ENCODE results near the gene KIFBP. TPM values are rescaled to one million over a fixed set of nuclear protein-coding genes. Genes with fewer than 3 reads are reported as not detected.
"Not testable (repeated sequence)": the region's sequence is repeated elsewhere in the genome, so short reads cannot be mapped to it uniquely, and the experiment has no call there.

The KIFBP gene
- total RNA-seq, 2 experiments from 2014 or later: 16.0 to 23.1 TPM

DNA sequence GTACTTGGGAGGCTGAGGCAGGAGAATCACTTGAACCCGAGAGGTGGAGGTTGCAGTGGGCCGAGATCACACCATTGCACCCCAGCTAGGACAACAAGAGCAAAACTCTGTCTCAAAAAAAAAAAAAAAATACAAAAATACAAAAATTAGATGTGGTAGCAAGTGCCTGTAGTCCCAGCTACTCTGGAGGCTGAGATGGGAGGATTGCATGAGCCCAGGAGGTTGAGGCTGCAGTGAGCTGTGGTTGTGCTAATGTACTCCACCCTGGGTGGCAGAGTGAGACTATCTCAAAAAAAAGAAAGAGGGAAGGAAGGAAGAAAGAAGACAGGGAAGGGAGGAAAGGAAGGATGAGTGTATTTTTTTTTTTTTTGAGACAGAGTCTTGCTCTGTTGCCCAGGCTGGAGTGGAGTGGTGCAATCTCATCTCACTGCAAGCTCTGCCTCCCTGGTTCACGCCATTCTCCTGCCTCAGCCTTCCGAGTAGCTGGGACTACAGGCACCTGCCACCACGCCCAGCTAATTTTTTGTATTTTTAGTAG is 12.6 kb upstream of the KIFBP start:
- H3K27ac Mint-ChIP-seq; ATAC-seq; DNase-seq; H3K9me3 Mint-ChIP-seq (ENCODE audit: low read depth); H3K27me3 Mint-ChIP-seq; H3K4me3 Mint-ChIP-seq: not testable (repeated sequence)
- H3K36me3 Mint-ChIP-seq: peaks cover 60% of the 10 kb centered on the region
- CTCF ChIA-PET: interaction anchor here (0.6 kb wide), 1 partner anchor 82 kb away, joined by 3 read pairs; no protein-coding TSS in a partner anchor
- H3K4me1 Mint-ChIP-seq: peaks cover 14% of the 10 kb centered on the region

DNA sequence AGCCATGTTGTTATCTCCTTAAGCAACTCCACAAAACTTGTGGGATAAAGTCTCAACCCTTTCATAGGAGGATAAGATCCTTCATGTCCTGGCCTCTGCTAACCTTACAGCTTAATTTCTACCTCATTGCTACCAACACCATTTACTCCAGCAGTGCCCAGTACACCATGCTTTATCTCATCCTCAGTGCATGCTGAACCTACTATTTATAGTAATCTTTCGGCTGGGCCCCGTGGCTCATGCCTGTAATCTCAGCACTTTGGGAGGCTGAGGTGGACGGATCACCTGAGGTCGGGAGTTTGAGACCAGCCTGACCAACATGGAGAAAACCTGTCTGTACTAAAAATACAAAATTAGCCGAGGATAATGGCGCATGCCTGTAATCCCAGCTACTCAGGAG is 8.9 kb upstream of the KIFBP start:
- DNase-seq; H3K4me3 Mint-ChIP-seq; H3K9me3 Mint-ChIP-seq (ENCODE audit: low read depth); H3K27me3 Mint-ChIP-seq; ATAC-seq: not testable (repeated sequence)
- CTCF ChIA-PET: interaction anchor here (1.1 to 1.5 kb wide), 3 partner anchors 10 to 101 kb away, joined by 3 to 9 read pairs (median 5); partner anchors contain the start of gene DDX21
- peaks cover 51% of the 10 kb centered on the region for H3K36me3 Mint-ChIP-seq
- peaks cover 14% of the 10 kb centered on the region for H3K4me1 Mint-ChIP-seq
- H3K27ac Mint-ChIP-seq: peak overlapping the region; percentile 2

GRCh38 chr10:68981074-68981473 is 7.5 kb upstream of the KIFBP start:
- DNase-seq: no peak
- H3K27me3 Mint-ChIP-seq: no peaks in the 10 kb centered on the region
- H3K4me3 Mint-ChIP-seq: no peak overlapping the region
- peaks cover 47% of the 10 kb centered on the region for H3K36me3 Mint-ChIP-seq
- CTCF ChIA-PET: interaction anchor here (0.9 to 1.7 kb wide), 3 partner anchors 12 to 20 kb away, joined by 4 to 7 read pairs (median 6); no protein-coding TSS in a partner anchor
- H3K9me3 Mint-ChIP-seq (ENCODE audit: low read depth): no peaks in the 10 kb centered on the region
- ATAC-seq: peak; percentile 65
- no peak overlapping the region for H3K27ac Mint-ChIP-seq
- H3K4me1 Mint-ChIP-seq: peaks cover 12% of the 10 kb centered on the region

GRCh38 chr10:68982389-68982788 is 6.2 kb upstream of the KIFBP start:
- Mint-ChIP-seq H3K4me1 (peaks cover 15% of the 10 kb centered on the region), H3K9me3 (ENCODE audit: low read depth) (no peaks in the 10 kb centered on the region), H3K36me3 (peaks cover 48% of the 10 kb centered on the region), H3K4me3 (no peak overlapping the region), H3K27me3 (no peaks in the 10 kb centered on the region), H3K27ac (peak overlapping the region; percentile 37)
- ATAC-seq: no peak
- CTCF ChIA-PET: no interaction called here
- DNase-seq: no peak

DNA sequence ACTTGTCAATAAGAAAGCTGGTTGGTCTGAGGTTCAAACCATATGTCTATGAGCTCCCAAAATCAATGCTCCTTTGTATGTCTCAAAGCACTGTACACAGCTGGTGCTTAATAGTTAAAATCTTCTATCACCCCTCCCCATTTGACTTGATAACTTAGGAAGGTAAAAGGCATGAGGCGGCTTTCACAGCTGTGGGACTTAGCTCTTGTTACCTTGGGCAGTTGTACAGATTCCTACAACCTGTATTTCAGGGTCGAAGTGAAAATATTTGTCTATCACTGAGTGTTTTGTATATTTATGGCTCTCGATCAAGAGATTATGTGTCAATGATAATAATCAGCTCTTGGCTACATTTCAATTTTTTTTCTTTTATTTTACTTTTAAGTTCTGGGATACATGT is 992 bp upstream of the KIFBP start:
- DNase-seq (no peak), ATAC-seq (no peak)
- H3K36me3 Mint-ChIP-seq: peaks cover 28% of the 10 kb centered on the region
- H3K9me3 Mint-ChIP-seq (ENCODE audit: low read depth): no peaks in the 10 kb centered on the region
- H3K27ac Mint-ChIP-seq: peak overlapping the region; percentile 18
- H3K4me3 Mint-ChIP-seq: peak overlapping the region; percentile 96
- CTCF ChIA-PET: interaction anchor here (0.9 to 3.8 kb wide), 6 partner anchors 17 to 138 kb away, joined by 3 to 21 read pairs (median 4); partner anchors contain the start of gene DDX21
- H3K4me1 Mint-ChIP-seq: peaks cover 49% of the 10 kb centered on the region
- no peaks in the 10 kb centered on the region for H3K27me3 Mint-ChIP-seq

DNA sequence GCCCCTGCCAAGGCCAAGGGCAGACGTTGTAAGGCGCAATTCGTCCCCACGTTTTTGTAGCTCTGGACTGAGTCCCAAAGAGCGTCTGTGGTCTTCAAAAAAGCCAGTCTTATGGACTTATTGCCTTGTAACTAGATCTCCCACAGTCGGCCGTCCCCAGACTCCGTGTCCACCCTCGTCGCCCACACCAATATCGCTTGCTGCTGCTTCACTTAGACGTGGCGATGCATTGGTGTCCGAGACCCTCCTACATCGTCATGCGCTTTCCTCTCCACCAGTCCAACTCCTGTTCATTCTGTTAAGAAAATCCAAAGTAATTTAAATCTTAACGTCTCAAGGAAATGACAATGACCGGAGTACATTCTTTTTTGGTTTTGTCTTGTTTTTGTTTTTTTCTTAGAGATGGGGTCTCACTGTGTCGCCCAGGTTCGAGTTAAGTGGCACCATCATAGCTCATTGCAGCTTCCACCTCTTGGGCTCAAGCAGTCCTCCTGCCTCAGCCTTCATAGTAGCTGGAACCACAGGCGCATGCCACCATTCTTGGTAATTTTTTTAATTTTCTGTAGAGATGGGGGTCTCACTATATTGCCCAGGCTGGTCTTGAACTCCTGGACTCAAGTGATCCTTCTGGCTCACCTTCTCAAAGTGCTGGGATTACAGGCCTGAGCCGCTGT is 851 bp downstream of the KIFBP start:
- CTCF ChIA-PET: interaction anchor here (0.9 to 3.8 kb wide), 6 partner anchors 11 to 418 kb away, joined by 3 to 21 read pairs (median 4); partner anchors contain the start of genes DDX21 and SRGN
- no peak for DNase-seq
- Mint-ChIP-seq H3K27me3 (no peaks in the 10 kb centered on the region), H3K4me3 (peak overlapping the region; percentile 96), H3K9me3 (ENCODE audit: low read depth) (no peaks in the 10 kb centered on the region), H3K27ac (peak overlapping the region; percentile 90), H3K36me3 (peaks cover 16% of the 10 kb centered on the region), H3K4me1 (peaks cover 56% of the 10 kb centered on the region)
- no peak for ATAC-seq

- peaks cover 62% of the 10 kb centered on the region for H3K4me1 Mint-ChIP-seq
- no peak for ATAC-seq
- peaks cover 13% of the 10 kb centered on the region for H3K36me3 Mint-ChIP-seq
- no peak overlapping the region for H3K4me3 Mint-ChIP-seq
- DNase-seq: no peak
- no peak overlapping the region for H3K27ac Mint-ChIP-seq
- H3K27me3 Mint-ChIP-seq: no peaks in the 10 kb centered on the region
- H3K9me3 Mint-ChIP-seq (ENCODE audit: low read depth): no peaks in the 10 kb centered on the region
- CTCF ChIA-PET: interaction anchor here (1.4 to 2.1 kb wide), 2 partner anchors 12 kb away, joined by 8 to 9 read pairs; no protein-coding TSS in a partner anchor
Measured at GRCh38 chr10:68992636-68993440, 4.2 kb downstream of the KIFBP start.

GRCh38 chr10:68997211-68997610 is 8.6 kb downstream of the KIFBP start:
- CTCF ChIA-PET: no interaction called here
- ATAC-seq: peak; percentile 17
- peak overlapping the region; percentile 89 for H3K27ac Mint-ChIP-seq
- H3K4me1 Mint-ChIP-seq: peaks cover 41% of the 10 kb centered on the region
- H3K36me3 Mint-ChIP-seq: peaks cover 16% of the 10 kb centered on the region
- no peak overlapping the region for H3K4me3 Mint-ChIP-seq
- H3K27me3 Mint-ChIP-seq: no peaks in the 10 kb centered on the region
- DNase-seq: no peak
- no peaks in the 10 kb centered on the region for H3K9me3 Mint-ChIP-seq (ENCODE audit: low read depth)

- Mint-ChIP-seq H3K4me3 (no peak overlapping the region), H3K27ac (no peak overlapping the region), H3K9me3 (ENCODE audit: low read depth) (no peaks in the 10 kb centered on the region), H3K27me3 (no peaks in the 10 kb centered on the region), H3K4me1 (peaks cover 8% of the 10 kb centered on the region), H3K36me3 (peaks cover 6% of the 10 kb centered on the region)
- ATAC-seq (peak; percentile 61), DNase-seq (no peak)
- CTCF ChIA-PET: interaction anchor here (0.7 to 4.4 kb wide), 39 partner anchors 9 to 403 kb away, joined by 3 to 90 read pairs (median 5); partner anchors contain the start of genes DDX21 and SRGN
Measured at GRCh38 chr10:69004821-69005220, 16.2 kb downstream of the KIFBP start.

DNA sequence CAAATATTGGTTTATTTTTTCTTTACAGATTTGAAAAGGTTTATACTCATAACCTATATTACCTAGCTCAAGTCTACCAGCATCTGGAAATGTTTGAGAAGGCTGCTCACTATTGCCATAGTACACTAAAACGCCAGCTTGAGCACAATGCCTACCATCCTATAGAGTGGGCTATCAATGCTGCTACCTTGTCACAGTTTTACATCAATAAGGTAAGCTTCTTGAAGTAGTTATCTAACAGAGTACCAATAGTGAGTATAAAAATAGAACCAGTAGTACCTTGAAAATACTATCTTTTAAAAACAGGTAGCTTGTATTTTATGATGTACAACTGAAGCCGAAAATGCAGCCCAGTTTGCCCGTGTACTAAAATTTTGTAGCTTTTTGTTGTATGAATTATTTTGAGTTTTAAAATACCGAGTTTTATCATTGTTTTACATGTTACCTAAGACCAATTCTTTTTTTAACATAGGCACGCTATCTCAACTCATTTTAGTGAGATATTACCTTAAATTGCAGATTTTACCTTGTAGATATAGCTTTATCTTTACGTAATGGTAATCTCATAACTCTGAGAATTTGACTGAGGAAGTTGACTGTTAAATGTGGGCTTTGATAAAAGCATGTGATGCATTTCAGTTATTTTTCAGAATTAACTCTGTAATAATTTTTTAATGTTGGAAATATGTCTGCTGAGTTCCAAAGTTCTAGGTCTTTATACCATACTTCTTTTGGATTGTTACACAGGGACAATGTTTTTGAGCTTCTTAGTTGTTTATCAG is 17.3 kb downstream of the KIFBP start:
- H3K27ac Mint-ChIP-seq: no peak overlapping the region
- DNase-seq (no peak), ATAC-seq (no peak)
- CTCF ChIA-PET: interaction anchor here (0.6 to 4.4 kb wide), 32 partner anchors 11 to 402 kb away, joined by 3 to 90 read pairs (median 5); partner anchors contain the start of genes DDX21 and SRGN
- H3K27me3 Mint-ChIP-seq: no peaks in the 10 kb centered on the region
- peaks cover 11% of the 10 kb centered on the region for H3K36me3 Mint-ChIP-seq
- no peak overlapping the region for H3K4me3 Mint-ChIP-seq
- H3K4me1 Mint-ChIP-seq: peaks cover 3% of the 10 kb centered on the region
- H3K9me3 Mint-ChIP-seq (ENCODE audit: low read depth): no peaks in the 10 kb centered on the region

DNA sequence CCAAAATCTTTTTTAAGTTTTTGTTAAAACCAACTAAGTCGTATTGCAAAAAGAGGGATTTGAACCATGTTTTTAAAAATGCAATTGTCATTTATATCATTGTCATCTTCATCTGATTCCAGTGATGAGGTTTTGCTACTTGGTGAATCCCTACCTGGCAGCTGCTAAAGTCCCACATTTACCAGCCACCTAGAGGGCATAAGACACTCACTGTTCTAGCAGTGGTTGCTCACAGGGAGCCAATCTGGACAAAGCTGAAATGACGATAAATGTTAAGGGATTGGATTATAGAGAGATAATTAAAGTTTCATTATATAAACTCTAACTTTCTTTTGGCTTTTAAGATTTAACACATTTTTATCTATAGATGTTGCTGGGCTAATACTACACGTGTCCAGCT is 18.7 kb downstream of the KIFBP start:
- H3K4me1 Mint-ChIP-seq: peaks cover 3% of the 10 kb centered on the region
- DNase-seq (no peak), ATAC-seq (no peak)
- no peaks in the 10 kb centered on the region for H3K9me3 Mint-ChIP-seq (ENCODE audit: low read depth)
- H3K36me3 Mint-ChIP-seq: peaks cover 14% of the 10 kb centered on the region
- no peak overlapping the region for H3K27ac Mint-ChIP-seq
- no peak overlapping the region for H3K4me3 Mint-ChIP-seq
- H3K27me3 Mint-ChIP-seq: no peaks in the 10 kb centered on the region
- CTCF ChIA-PET: interaction anchor here (1.0 to 4.4 kb wide), 5 partner anchors 33 to 385 kb away, joined by 3 to 90 read pairs (median 4); no protein-coding TSS in a partner anchor

- peaks cover 15% of the 10 kb centered on the region for H3K4me1 Mint-ChIP-seq
- no peaks in the 10 kb centered on the region for H3K9me3 Mint-ChIP-seq (ENCODE audit: low read depth)
- peaks cover 28% of the 10 kb centered on the region for H3K36me3 Mint-ChIP-seq
- H3K4me3 Mint-ChIP-seq: no peak overlapping the region
- no peak for ATAC-seq
- H3K27ac Mint-ChIP-seq: no peak overlapping the region
- CTCF ChIA-PET: interaction anchor here (1.0 to 1.2 kb wide), 2 partner anchors 83 to 84 kb away, joined by 3 to 5 read pairs; no protein-coding TSS in a partner anchor
- H3K27me3 Mint-ChIP-seq: no peaks in the 10 kb centered on the region
- DNase-seq: no peak
Measured at GRCh38 chr10:69009360-69009759, 20.8 kb downstream of the KIFBP start.

All from activated CD8-positive, alpha-beta memory T cell treated with anti-CD3 and anti-CD28 coated beads, Interleukin-2, amount 10 ng/mL, durations not matched to agents 7 days and 5 days (primary cell).